Vagina (tissue), 2 donors: ENCODE data around the gene FRMD6. TPM values are rescaled to one million over a fixed set of nuclear protein-coding genes. Genes with fewer than 3 reads are reported as not detected.

Experiments
- DNase-seq, 2 donors: peaks; one replicate each; pipeline ENCODE4 v3.0.0-alpha.2; 2017; ENCODE audit errors: extremely low spot score in 2 of 2
- H3K27ac ChIP-seq: fragments of 200-600 bp; sonication (generic); one replicate; pipeline ENCODE4 v1.5.1; 2019
- H3K27me3 ChIP-seq: fragments of 200-600 bp; sonication (generic); one replicate; pipeline ENCODE4 v1.5.1; 2019
- H3K36me3 ChIP-seq, 2 donors: fragments of 200-600 bp; sonication (generic); one replicate each; pipeline ENCODE4 v1.5.1; 2017 to 2019
- H3K4me1 ChIP-seq: fragments of 200-600 bp; sonication (generic); one replicate; pipeline ENCODE4 v1.5.1; 2019
- H3K4me3 ChIP-seq, 2 donors: fragments of 200-600 bp; sonication (generic); 1 replicate in 1 of 2; 2 replicates in 1 of 2; pipeline ENCODE4 v1.5.1; 2016 to 2019
- H3K9me3 ChIP-seq: fragments of 200-600 bp; sonication (generic); one replicate; pipeline ENCODE4 v1.5.1; 2019
- CTCF ChIP-seq, 3 experiments: fragments of 450-650 bp in 2 of 3; fragments of 200-600 bp in 1 of 3; sonication (generic) in 1 of 3; IDR thresholded peaks; one replicate each; pipeline ENCODE4 v1.5.1; 2017 to 2019; ENCODE audit warnings: antibody characterized with exemption in 3 of 3, mild to moderate bottlenecking in 2 of 3, moderate library complexity in 2 of 3
- POLR2A ChIP-seq, 2 donors: fragments of 450-650 bp; IDR thresholded peaks; one replicate each; pipeline ENCODE4 v1.6.1; 2017; ENCODE audit warnings: antibody characterized with exemption in 2 of 2, mild to moderate bottlenecking in 2 of 2, moderate library complexity in 2 of 2
- POLR2AphosphoS5 ChIP-seq, 2 donors: sonication (generic); formaldehyde crosslinking; IDR thresholded peaks; one replicate each; pipeline ENCODE4 v1.9.0; 2017; ENCODE audit warnings: antibody characterized with exemption in 2 of 2, mild to moderate bottlenecking in 2 of 2, low read depth in 1 of 2; ENCODE audit not compliant: insufficient read depth in 1 of 2
- intact Hi-C: fragments of 100-400 bp; cut with DNase I; formaldehyde crosslinking; loops from one replicate; pipeline ENCODE4 v1.15.1; 2023
- total RNA-seq: library from RNA; depleted of rRNA; stranded (reverse); fragments of >200 nt; gene quantifications from one replicate; pipeline ENCODE4 v1.2.3, GENCODE V29; 2016

FRMD6 gene
- total RNA-seq, 1 donor from 2014 or later: 114 TPM

DNA sequence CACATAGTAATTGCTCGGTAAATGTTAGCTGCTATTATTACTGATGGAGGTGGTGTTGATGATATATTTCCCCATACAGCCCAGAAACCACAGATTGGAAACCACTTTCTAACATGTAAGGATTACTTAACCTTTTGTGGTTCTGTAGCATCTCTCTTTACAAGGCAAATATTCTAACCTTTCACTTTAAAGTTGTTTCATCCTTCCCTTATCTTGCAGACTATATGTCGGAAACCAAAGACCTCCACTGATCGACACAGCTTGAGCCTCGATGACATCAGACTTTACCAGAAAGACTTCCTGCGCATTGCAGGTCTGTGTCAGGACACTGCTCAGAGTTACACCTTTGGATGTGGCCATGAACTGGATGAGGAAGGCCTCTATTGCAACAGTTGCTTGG is 75.8 kb downstream of the FRMD6 start:
- intact Hi-C loops: no loop called here
- H3K9me3 ChIP-seq: no peaks in the 10 kb centered on the region
- no peak for DNase-seq
- no peaks in the 10 kb centered on the region for H3K4me1 ChIP-seq
- no peak overlapping the region for H3K4me3 ChIP-seq
- TF ChIP-seq POLR2AphosphoS5 (IDR thresholded peaks at IDR 0.05; ENCODE audit: insufficient read depth in 1 of 2, low read depth in 1 of 2): no peak
- no peak for TF ChIP-seq POLR2A (IDR thresholded peaks at IDR 0.05)
- no peak for TF ChIP-seq CTCF (IDR thresholded peaks at IDR 0.05)
- H3K27me3 ChIP-seq: no peaks in the 10 kb centered on the region
- peaks cover 0 to 54% of the 10 kb centered on the region in 2 donors for H3K36me3 ChIP-seq
- H3K27ac ChIP-seq: no peak overlapping the region

GRCh38 chr14:51730098-51730497 is 78.4 kb downstream of the FRMD6 start:
- Histone ChIP-seq H3K9me3 (no peaks in the 10 kb centered on the region), H3K4me3 (no peak overlapping the region), H3K4me1 (no peaks in the 10 kb centered on the region), H3K36me3 (peaks cover 0 to 35% of the 10 kb centered on the region in 2 donors), H3K27ac (no peak overlapping the region), H3K27me3 (no peaks in the 10 kb centered on the region)
- intact Hi-C loops: no loop called here
- TF ChIP-seq POLR2A (IDR thresholded peaks at IDR 0.05): no peak
- TF ChIP-seq CTCF (IDR thresholded peaks at IDR 0.05): no peak
- TF ChIP-seq POLR2AphosphoS5 (IDR thresholded peaks at IDR 0.05; ENCODE audit: insufficient read depth in 1 of 2, low read depth in 1 of 2): no peak
- no peak for DNase-seq

GRCh38 chr14:51730684-51731083 is 79.0 kb downstream of the FRMD6 start:
- DNase-seq: no peak
- TF ChIP-seq POLR2A (IDR thresholded peaks at IDR 0.05) (no peak), CTCF (IDR thresholded peaks at IDR 0.05) (no peak), POLR2AphosphoS5 (IDR thresholded peaks at IDR 0.05; ENCODE audit: insufficient read depth in 1 of 2, low read depth in 1 of 2) (no peak)
- no peaks in the 10 kb centered on the region for H3K4me1 ChIP-seq
- no peak overlapping the region for H3K27ac ChIP-seq
- no peak overlapping the region for H3K4me3 ChIP-seq
- no peaks in the 10 kb centered on the region for H3K27me3 ChIP-seq
- H3K9me3 ChIP-seq: no peaks in the 10 kb centered on the region
- peaks cover 0 to 29% of the 10 kb centered on the region in 2 donors for H3K36me3 ChIP-seq
- intact Hi-C loops: no loop called here

DNA sequence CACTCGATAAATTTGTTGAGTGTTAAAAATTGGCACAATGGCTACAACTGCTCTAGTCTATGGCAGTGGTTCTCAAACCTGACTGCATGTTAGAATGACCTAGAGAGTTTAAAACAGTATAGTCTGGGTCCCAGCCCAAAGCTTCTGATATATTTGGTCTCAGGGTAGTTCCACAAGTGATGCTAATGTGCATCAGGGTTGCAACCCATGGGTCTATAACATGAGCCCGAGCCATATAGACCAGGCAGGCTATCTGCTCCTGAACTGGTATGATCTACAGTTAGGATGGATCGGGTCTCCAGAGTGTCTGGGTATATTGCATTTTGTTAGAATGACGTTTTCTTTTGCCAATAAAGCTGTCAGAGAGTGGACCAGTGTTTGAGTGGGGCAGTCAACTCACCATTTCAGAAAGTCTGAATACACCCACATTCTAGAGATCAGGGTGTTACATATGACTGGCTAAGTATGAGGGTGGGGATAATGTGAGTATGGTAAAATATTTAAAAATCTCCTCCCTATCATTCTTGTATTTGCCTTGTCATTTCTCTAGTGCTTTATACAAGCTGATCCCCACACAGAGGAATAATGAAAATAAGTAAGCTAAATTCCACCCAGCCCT is 80.9 kb downstream of the FRMD6 start:
- no peaks in the 10 kb centered on the region for H3K4me1 ChIP-seq
- no peak for DNase-seq
- TF ChIP-seq POLR2AphosphoS5 (IDR thresholded peaks at IDR 0.05; ENCODE audit: insufficient read depth in 1 of 2, low read depth in 1 of 2) (no peak), CTCF (IDR thresholded peaks at IDR 0.05) (no peak), POLR2A (IDR thresholded peaks at IDR 0.05) (no peak)
- no peak overlapping the region for H3K4me3 ChIP-seq
- intact Hi-C loops: no loop called here
- H3K9me3 ChIP-seq: no peaks in the 10 kb centered on the region
- H3K27ac ChIP-seq: no peak overlapping the region
- H3K36me3 ChIP-seq: peaks cover 0 to 14% of the 10 kb centered on the region in 2 donors
- H3K27me3 ChIP-seq: no peaks in the 10 kb centered on the region

DNA sequence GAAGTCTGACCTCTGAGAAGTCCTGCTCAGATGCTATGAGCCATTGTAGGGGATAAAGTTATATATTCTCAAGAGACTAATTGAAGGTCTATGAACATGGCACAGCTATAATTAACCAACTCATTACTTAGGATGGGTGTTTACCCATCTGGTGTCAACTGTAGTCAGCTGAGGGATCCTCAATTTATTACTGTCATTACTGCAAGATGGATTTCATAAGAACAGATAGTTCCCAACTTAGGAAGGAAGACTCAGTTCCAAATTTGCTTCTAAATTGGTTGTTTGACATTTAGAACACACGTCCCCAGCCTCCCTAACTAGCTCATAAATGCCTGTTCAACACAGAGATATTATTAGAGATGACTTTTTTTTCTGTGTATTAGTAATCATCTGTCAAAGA is 81.4 kb downstream of the FRMD6 start:
- H3K4me1 ChIP-seq: no peaks in the 10 kb centered on the region
- H3K4me3 ChIP-seq: no peak overlapping the region
- H3K27ac ChIP-seq: no peak overlapping the region
- DNase-seq: no peak
- H3K27me3 ChIP-seq: no peaks in the 10 kb centered on the region
- TF ChIP-seq POLR2A (IDR thresholded peaks at IDR 0.05) (no peak), CTCF (IDR thresholded peaks at IDR 0.05) (no peak)
- intact Hi-C loops: no loop called here
- H3K36me3 ChIP-seq: peaks cover 0 to 9% of the 10 kb centered on the region in 2 donors
- H3K9me3 ChIP-seq: no peaks in the 10 kb centered on the region
